Measurements from ENCODE around the gene RAPGEF2. TPM values are rescaled to one million over a fixed set of nuclear protein-coding genes. Genes with fewer than 3 reads are reported as not detected.

The RAPGEF2 gene
- total RNA-seq, 4 donors from 2014 or later, result 60.2 to 109 (median 79.7) TPM

DNA sequence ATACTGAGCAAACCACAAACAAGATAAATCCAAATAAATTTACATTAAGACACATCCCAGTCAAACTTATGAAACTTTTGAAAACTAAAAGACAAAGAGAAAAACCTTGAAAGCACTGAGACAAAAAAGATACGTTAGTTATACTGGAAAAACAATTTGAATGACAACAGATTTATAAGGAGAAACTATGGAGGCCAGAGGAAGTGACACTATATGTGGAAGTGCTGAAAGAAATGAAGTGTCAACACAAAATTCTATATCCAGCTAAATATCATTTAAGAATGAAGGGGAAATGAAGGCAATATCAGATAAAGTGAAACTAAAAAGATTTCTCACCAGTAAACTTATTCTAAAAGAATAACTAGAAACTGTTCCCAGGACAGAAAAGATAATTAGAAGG, 283.7 kb downstream of the RAPGEF2 start:
- DNase-seq, result no peak
- TF ChIP-seq CTCF (IDR thresholded peaks at IDR 0.05) (no peak), POLR2A (IDR thresholded peaks at IDR 0.05) (no peak)
- Histone ChIP-seq H3K27ac (no peak overlapping the region), H3K9me3 (no peaks in the 10 kb centered on the region), H3K4me1 (no peaks in the 10 kb centered on the region), H3K36me3 (no peaks in the 10 kb centered on the region), H3K27me3 (no peaks in the 10 kb centered on the region), H3K4me3 (replicated peaks in 1 of 3) (no peak overlapping the region)
- intact Hi-C loops (cut with DNase I), result no loop called here
- WGBS, 2 donors, result 84 to 92% methylated on average over 1 of the region's 1 CpG

DNA sequence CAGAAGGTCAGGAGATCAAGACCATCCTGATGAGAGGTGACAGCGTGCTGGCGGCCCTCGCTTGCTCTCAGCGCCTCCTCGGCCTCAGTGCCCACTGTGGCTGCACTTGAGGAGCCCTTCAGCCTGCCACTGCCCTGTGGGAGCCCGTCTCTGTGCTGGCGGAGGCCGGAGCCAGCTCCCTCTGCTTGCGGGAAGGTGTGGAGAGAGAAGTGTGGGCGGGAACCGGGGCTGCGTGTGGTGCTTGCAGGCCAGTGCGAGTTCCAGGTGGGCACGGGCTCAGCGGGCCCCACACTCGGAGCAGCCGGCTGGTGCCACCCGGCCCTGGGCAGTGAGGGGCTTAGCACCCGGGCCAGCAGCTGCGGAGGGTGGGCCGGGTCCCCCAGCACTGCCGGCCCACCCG, 286.9 kb downstream of the RAPGEF2 start:
- WGBS, 2 donors, result 89 to 94% methylated on average over 8 to 22 of the region's 23 CpGs

DNA sequence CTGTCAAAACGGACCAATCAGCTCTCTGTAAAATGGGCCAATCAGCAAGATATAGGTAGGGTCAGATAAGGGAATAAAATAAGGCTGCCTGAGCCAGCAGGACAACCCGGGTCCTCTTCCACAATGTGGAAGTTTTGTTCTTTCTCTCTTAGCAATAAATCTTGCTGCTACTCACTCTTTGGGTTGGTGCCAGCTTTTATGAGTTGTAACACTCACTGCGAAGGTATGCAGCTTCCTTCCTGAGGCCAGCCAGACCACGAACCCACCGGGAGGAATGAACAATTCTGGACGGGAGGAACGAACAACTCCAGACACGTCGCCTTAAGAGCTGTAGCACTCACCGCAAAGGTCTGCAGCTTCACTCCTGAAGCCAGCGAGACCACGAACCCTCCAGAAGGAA, 287.8 kb downstream of the RAPGEF2 start:
- no peaks in the 10 kb centered on the region for H3K9me3 ChIP-seq
- no peak overlapping the region for H3K4me3 ChIP-seq (replicated peaks in 1 of 3)
- no peak overlapping the region for H3K27ac ChIP-seq
- TF ChIP-seq POLR2A (IDR thresholded peaks at IDR 0.05) (no peak), CTCF (IDR thresholded peaks at IDR 0.05) (no peak)
- no peak for DNase-seq
- intact Hi-C loops (cut with DNase I), result no loop called here
- H3K4me1 ChIP-seq, result no peaks in the 10 kb centered on the region
- no peaks in the 10 kb centered on the region for H3K36me3 ChIP-seq
- H3K27me3 ChIP-seq, result no peaks in the 10 kb centered on the region
- WGBS, 2 donors, result 45 to 63% methylated on average over 12 of the region's 12 CpGs

More for the DNA sequence above, 286.9 kb downstream of the RAPGEF2 start:
- no peak overlapping the region for H3K4me3 ChIP-seq (replicated peaks in 1 of 3)
- H3K4me1 ChIP-seq, result no peaks in the 10 kb centered on the region
- H3K27me3 ChIP-seq, result no peaks in the 10 kb centered on the region
- no peak for DNase-seq
- H3K9me3 ChIP-seq, result no peaks in the 10 kb centered on the region
- H3K27ac ChIP-seq, result no peak overlapping the region
- no peak for TF ChIP-seq POLR2A (IDR thresholded peaks at IDR 0.05)
- no peak for TF ChIP-seq CTCF (IDR thresholded peaks at IDR 0.05)
- intact Hi-C loops (cut with DNase I), result no loop called here
- H3K36me3 ChIP-seq, result no peaks in the 10 kb centered on the region

DNA sequence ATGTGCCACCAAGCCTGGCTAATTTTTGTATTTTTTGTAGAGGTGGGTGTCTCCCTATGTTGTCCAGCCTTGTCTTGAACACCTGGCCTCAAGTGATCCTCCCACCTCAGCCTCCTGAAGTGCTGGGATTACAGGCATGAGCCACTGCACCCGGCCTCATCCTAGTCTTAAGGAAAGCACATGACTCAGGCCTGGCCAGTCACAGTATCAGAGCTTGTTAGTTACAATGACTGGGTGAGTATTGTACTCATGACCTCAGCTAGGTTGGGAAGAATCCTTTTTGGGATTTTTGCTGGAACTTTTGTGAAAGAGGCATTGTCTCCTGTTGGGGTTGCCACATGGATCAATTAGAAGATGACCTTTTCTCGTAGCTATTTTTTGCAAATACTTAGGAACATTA, 292.8 kb downstream of the RAPGEF2 start:
- TF ChIP-seq CTCF (IDR thresholded peaks at IDR 0.05) (no peak), POLR2A (IDR thresholded peaks at IDR 0.05) (no peak)
- intact Hi-C loops (cut with DNase I), result no loop called here
- no peak for DNase-seq
- Histone ChIP-seq H3K36me3 (no peaks in the 10 kb centered on the region), H3K27me3 (no peaks in the 10 kb centered on the region), H3K4me1 (no peaks in the 10 kb centered on the region), H3K4me3 (replicated peaks in 1 of 3) (no peak overlapping the region), H3K27ac (no peak overlapping the region), H3K9me3 (no peaks in the 10 kb centered on the region)
- 87 to 91% methylated on average over 2 of the region's 2 CpGs for WGBS, 2 donors

GRCh38 chr4:159396151-159396550, 293.3 kb downstream of the RAPGEF2 start:
- 83 to 87% methylated on average over 3 of the region's 3 CpGs for WGBS, 2 donors

More at GRCh38 chr4:159396151-159396550, 293.3 kb downstream of the RAPGEF2 start:
- Histone ChIP-seq H3K4me1 (no peaks in the 10 kb centered on the region), H3K36me3 (no peaks in the 10 kb centered on the region), H3K27me3 (no peaks in the 10 kb centered on the region), H3K27ac (no peak overlapping the region), H3K4me3 (replicated peaks in 1 of 3) (no peak overlapping the region), H3K9me3 (no peaks in the 10 kb centered on the region)
- DNase-seq, result no peak
- intact Hi-C loops (cut with DNase I), result no loop called here
- no peak for TF ChIP-seq CTCF (IDR thresholded peaks at IDR 0.05)
- no peak for TF ChIP-seq POLR2A (IDR thresholded peaks at IDR 0.05)

Measured in thyroid gland (tissue), 4 donors.